Natural killer cell treated with Interleukin-12 subunit alpha and Interleukin-12 subunit beta and Interleukin-15 and Interleukin-18, amount 100 ng/mL, for 72 hours (primary cell): ENCODE results near the gene NFIB. TPM values are rescaled to one million over a fixed set of nuclear protein-coding genes. Genes with fewer than 3 reads are reported as not detected.

Experiments
- ATAC-seq, 2 donors: fragments of 150-1000 bp; cut with Tn5 transposase in 1 of 2; sonication (Bioruptor Pico), chemical (Tn5 transposase) in 1 of 2; 2 replicates each; pipeline ENCODE4 v1.10.0; 2021
- DNase-seq: peaks from one replicate; pipeline ENCODE4 v3.0.0; 2022; ENCODE audit warnings: low spot score
- H3K27ac Mint-ChIP-seq, 2 donors: 1 replicate in 1 of 2; 2 replicates in 1 of 2; pipeline ENCODE4 v1.8.0; 2022; ENCODE audit warnings: mixed read lengths in 2 of 2, mild to moderate bottlenecking in 1 of 2, moderate library complexity in 1 of 2
- H3K27me3 Mint-ChIP-seq, 2 donors: 1 replicate in 1 of 2; 2 replicates in 1 of 2; pipeline ENCODE4 v1.8.0; 2022; ENCODE audit warnings: mixed read lengths in 2 of 2
- H3K36me3 Mint-ChIP-seq: one replicate; pipeline ENCODE4 v1.8.0; 2022; ENCODE audit warnings: mixed read lengths
- H3K4me1 Mint-ChIP-seq, 2 donors: 1 replicate in 1 of 2; 2 replicates in 1 of 2; pipeline ENCODE4 v1.8.0; 2022; ENCODE audit warnings: low read depth in 2 of 2, mixed read lengths in 2 of 2, mild to moderate bottlenecking in 1 of 2
- H3K4me3 Mint-ChIP-seq: one replicate; pipeline ENCODE4 v1.8.0; 2022; ENCODE audit warnings: mixed read lengths
- H3K9me3 Mint-ChIP-seq: 2 replicates; pipeline ENCODE4 v1.8.0; 2022; ENCODE audit warnings: mixed read lengths
- total RNA-seq, 2 donors: library from RNA; stranded (reverse); gene quantifications; one replicate each; pipeline ENCODE4 v1.2.3, GENCODE V29; 2022

The NFIB gene
- total RNA-seq, 2 donors from 2014 or later, result not detected

DNA sequence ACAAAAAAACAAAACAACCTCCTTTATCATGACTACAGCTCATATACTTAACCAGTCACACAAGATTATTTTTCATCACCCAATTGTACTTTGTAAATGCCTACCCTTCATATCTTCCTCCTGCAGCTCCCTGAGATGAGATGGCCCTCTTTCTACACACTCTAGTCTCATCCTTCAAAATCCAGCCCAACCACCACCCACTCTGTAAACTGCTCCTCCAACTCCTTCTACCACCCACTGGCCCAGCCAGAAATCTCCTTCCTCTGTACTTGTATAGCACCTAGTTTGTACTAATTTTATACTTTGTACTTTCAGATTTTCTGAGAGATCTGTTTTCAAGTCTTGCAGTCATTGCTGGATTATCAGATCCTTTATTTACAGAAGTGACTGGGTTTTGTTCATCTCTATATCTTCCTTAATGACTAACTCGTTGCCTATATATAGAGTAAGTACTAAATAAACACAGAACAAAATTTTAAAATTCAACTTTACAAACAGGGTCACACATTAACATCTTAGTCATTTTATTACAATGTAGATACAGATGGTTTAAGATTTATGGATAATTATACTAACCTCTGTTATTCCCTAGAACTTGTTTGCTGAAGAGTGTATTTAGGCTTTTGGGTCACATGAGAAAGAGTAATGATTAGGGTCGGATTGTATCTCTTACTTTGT, 155.7 kb downstream of the NFIB start:
- ATAC-seq (no peak), DNase-seq (no peak)
- no peaks in the 10 kb centered on the region for H3K36me3 Mint-ChIP-seq
- H3K9me3 Mint-ChIP-seq, result no peaks in the 10 kb centered on the region
- H3K27ac Mint-ChIP-seq, result no peak overlapping the region
- H3K27me3 Mint-ChIP-seq, result no peaks in the 10 kb centered on the region
- H3K4me1 Mint-ChIP-seq, result no peaks in the 10 kb centered on the region
- H3K4me3 Mint-ChIP-seq, result no peak overlapping the region

DNA sequence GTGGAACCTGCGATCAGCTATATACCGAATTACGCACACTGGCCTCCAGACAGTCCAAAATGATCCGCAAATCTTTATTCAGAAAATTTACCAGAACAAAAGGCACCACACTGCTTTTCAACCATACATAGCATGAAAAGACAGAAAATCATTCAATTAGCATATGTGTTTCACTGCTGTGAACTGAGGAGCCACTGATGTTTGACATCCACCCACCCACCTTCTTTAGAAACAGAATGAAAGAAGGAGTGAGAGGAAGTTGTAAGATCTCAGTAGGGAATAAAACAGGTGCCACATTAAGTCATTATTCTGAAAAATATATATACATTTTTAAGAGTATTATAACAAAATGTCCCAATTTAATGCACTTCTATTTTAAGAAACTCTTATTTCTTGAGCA, 156.8 kb downstream of the NFIB start:
- Mint-ChIP-seq H3K4me3 (no peak overlapping the region), H3K36me3 (no peaks in the 10 kb centered on the region), H3K27ac (no peak overlapping the region), H3K4me1 (no peaks in the 10 kb centered on the region), H3K9me3 (no peaks in the 10 kb centered on the region), H3K27me3 (no peaks in the 10 kb centered on the region)
- ATAC-seq (no peak), DNase-seq (no peak)

DNA sequence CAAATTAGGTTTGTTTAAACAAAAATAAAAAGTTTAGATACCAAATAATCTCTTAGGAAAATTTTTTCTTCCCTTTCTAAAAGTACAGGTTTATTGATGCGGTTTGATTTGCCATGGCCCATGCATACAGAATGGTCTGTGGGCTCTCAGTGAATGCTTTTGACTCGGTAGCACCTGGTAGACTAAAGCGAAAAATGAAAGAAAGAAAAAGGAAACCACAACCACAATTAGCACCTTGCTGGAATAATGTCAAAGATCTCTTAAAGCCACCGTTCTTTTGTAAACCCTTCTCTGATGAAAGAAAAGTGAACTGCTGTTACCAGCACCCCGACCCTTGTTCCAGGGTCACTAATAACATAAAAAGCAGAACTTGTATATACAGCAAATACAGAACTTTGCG, 157.9 kb downstream of the NFIB start:
- H3K9me3 Mint-ChIP-seq, result no peaks in the 10 kb centered on the region
- H3K4me3 Mint-ChIP-seq, result no peak overlapping the region
- no peaks in the 10 kb centered on the region for H3K4me1 Mint-ChIP-seq
- H3K36me3 Mint-ChIP-seq, result no peaks in the 10 kb centered on the region
- DNase-seq, result no peak
- H3K27me3 Mint-ChIP-seq, result no peaks in the 10 kb centered on the region
- ATAC-seq, result no peak
- no peak overlapping the region for H3K27ac Mint-ChIP-seq

DNA sequence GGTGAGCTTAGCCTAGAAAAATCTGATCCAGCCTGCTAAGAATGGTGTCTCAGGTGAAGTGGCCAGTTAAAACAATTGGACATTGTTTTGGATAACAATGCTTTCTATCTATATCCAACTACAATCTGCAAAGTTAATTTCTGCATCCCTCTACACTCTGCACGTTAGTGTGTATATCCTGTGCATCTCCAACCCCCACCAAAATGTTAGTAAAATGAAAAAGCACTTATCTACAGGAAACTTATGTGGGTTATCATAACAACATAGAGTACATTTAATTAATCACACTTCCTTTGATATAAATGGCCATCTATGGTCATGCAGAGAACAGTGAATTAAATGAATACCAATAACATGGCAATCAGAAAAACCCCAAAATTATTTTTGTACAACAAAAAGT, 158.7 kb downstream of the NFIB start:
- H3K27me3 Mint-ChIP-seq, result no peaks in the 10 kb centered on the region
- H3K36me3 Mint-ChIP-seq, result no peaks in the 10 kb centered on the region
- DNase-seq (no peak), ATAC-seq (no peak)
- no peaks in the 10 kb centered on the region for H3K4me1 Mint-ChIP-seq
- no peak overlapping the region for H3K4me3 Mint-ChIP-seq
- H3K27ac Mint-ChIP-seq, result no peak overlapping the region
- no peaks in the 10 kb centered on the region for H3K9me3 Mint-ChIP-seq

DNA sequence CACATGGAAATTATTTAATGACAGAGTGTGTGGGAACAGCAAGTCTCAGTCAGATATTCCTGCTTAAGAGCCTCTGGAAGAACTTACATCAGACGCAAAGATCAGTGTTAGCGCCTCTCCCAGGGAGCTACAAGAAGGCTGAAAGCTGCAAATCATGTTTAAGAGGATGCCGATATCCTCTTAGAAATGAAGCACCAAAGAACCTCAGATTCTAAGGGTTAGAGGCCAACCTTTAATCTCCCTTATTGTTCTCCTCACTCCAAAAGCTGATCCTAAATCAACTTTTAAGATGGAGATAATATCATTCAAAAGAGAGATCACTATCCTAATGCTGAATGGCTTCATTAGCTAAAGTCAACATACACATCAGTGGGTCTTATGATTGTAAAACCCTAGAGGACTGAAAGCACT, 160.6 kb downstream of the NFIB start:
- no peaks in the 10 kb centered on the region for H3K4me1 Mint-ChIP-seq
- H3K27me3 Mint-ChIP-seq, result no peaks in the 10 kb centered on the region
- no peaks in the 10 kb centered on the region for H3K9me3 Mint-ChIP-seq
- H3K36me3 Mint-ChIP-seq, result no peaks in the 10 kb centered on the region
- DNase-seq (no peak), ATAC-seq (no peak)
- no peak overlapping the region for H3K4me3 Mint-ChIP-seq
- no peak overlapping the region for H3K27ac Mint-ChIP-seq

DNA sequence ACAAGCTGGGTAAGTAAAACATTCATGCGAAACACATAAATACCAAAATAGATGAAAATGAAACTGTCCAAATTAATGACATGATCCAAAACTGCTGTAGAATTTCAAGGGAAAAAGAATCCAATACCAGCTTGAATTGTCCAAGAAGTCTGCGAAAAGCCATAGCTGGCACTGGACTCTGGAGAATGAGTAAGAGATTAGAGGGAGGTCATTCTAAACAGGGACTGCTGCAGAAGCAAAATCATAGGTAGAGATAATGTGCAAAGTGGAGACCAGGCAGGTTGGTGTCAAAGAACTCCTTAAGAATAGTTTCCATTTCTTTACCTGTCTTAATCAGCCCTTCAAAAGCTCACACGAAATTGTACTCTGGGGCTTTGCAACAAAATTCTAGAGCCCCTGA, 162.5 kb downstream of the NFIB start:
- Mint-ChIP-seq H3K27ac (no peak overlapping the region), H3K27me3 (no peaks in the 10 kb centered on the region), H3K4me3 (no peak overlapping the region), H3K9me3 (no peaks in the 10 kb centered on the region), H3K36me3 (no peaks in the 10 kb centered on the region), H3K4me1 (no peaks in the 10 kb centered on the region)
- DNase-seq, result no peak
- ATAC-seq, result no peak

DNA sequence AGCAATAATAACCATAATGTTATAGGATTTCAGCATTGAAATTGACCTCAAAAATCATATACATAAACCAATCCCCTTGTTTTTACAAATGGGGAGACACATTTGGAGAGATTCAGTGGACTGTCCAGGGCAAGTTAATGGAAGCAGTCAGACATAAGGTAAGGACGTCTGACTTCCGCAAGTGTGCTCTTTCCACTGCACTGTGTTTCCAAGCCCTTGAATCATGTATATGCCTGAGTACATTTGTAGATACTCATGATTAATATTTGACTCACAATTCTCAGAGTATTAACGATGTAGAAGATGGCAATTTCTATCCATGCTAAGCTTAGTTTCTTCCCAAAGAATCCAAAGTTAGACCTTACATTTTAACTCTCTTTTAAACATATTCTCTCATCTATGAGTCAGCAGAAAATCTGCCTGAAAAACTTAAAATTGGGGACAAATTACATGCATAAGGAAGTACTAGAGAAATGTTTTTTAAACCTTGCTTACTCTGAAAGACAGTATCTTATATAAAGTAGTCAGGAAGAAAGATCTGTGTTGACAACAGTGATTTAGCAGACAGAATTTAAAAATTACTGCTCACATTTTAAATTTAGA, 165.3 kb downstream of the NFIB start:
- DNase-seq (no peak), ATAC-seq (no peak)
- Mint-ChIP-seq H3K27ac (no peak overlapping the region), H3K27me3 (no peaks in the 10 kb centered on the region), H3K36me3 (no peaks in the 10 kb centered on the region), H3K4me3 (no peak overlapping the region), H3K4me1 (no peaks in the 10 kb centered on the region), H3K9me3 (no peaks in the 10 kb centered on the region)

DNA sequence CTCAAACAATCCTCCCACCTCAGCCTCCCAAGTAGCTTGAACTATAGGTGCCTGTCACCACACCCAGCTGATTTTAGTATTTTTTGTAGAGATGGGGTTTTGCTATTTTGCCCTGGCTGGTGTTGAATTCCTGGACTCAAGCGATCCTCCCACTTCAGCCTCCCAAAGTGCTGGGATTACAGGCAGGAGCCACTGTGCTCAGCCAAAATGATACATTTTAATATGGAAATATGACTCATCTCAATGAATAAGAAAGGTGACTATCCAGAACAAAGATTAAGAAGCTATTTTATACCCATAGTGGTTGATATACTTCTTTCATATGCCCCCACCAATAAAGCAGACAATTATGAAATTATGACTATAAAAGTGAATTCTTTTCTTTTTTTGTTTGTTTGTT, 166.2 kb downstream of the NFIB start:
- Mint-ChIP-seq H3K9me3 (no peaks in the 10 kb centered on the region), H3K4me3 (no peak overlapping the region), H3K27me3 (no peaks in the 10 kb centered on the region), H3K36me3 (no peaks in the 10 kb centered on the region), H3K4me1 (no peaks in the 10 kb centered on the region), H3K27ac (no peak overlapping the region)
- no peak for ATAC-seq
- DNase-seq, result no peak

DNA sequence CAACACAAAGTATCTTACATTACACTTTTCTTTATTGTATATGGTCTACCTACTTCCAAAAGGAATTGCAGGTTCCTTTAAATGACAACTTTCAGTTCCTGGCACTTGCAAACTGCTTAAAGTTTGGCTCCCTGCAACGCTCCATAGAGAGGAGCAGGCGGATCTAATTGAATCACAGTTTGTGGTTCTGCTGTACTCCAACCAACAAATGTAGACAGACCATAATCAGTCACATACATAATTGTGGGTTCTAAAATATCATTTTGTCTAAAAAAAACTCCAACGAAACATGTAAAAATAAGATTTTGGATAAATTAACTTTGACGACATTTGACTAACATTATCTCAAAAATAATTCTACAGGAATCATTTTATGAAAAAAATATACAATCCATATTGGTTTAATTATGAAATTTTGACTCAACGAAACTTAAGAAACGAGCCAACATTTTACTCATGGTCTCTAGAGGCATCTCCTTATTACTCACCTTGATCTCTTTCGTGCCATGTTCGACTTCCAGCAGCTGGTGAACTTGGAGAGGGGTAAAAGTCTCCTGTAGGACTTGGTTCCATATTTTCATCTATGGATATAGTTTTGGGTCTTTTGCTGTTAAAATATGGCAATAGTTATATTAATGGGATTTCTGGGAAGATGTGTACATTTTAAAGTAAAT, 167.6 kb downstream of the NFIB start:
- Mint-ChIP-seq H3K4me1 (no peaks in the 10 kb centered on the region), H3K9me3 (no peaks in the 10 kb centered on the region), H3K27ac (no peak overlapping the region), H3K36me3 (no peaks in the 10 kb centered on the region), H3K4me3 (no peak overlapping the region), H3K27me3 (no peaks in the 10 kb centered on the region)
- DNase-seq (no peak), ATAC-seq (no peak)

DNA sequence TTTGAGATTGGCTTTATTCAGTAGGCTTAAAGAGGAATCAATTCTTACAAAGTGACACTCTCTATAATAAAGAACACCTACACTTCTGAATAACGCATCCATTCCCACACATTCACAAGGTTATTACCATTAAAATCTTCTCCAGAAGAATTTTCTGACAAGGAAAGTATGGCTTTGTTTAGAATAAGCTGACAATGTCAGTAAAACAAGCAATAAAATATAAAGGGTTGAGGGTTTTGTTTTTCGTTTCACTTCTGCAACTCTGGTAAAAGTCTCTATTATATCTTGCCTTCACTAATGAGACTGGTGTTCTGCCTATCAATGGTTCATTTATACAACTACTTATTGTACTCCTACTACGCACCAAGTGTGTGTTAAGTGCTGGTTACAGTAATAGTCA, 169.7 kb downstream of the NFIB start:
- Mint-ChIP-seq H3K4me3 (no peak overlapping the region), H3K27me3 (no peaks in the 10 kb centered on the region), H3K36me3 (no peaks in the 10 kb centered on the region), H3K4me1 (no peaks in the 10 kb centered on the region), H3K27ac (no peak overlapping the region), H3K9me3 (no peaks in the 10 kb centered on the region)
- DNase-seq (no peak), ATAC-seq (no peak)

DNA sequence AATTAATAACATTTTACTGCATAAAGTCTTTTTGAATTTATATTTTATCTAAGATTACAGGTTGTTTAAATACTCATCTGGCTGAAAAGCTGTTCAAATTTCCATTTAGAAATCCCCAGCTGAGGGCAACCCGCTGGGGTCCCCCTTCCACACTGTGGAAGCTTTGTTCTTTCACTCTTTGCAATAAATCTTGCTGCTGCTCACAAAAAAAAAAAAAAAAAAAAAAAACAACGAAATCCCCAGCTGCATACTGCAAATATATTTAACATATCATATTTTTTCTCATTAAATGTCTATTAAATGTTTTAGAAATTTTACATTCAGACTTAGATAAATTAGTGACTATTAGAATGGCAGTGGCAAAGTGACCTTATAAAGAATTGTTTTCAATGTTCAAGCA, 172.2 kb downstream of the NFIB start:
- Mint-ChIP-seq H3K27ac (no peak overlapping the region), H3K36me3 (no peaks in the 10 kb centered on the region), H3K27me3 (no peaks in the 10 kb centered on the region), H3K9me3 (no peaks in the 10 kb centered on the region), H3K4me3 (no peak overlapping the region), H3K4me1 (no peaks in the 10 kb centered on the region)
- ATAC-seq, result no peak
- DNase-seq, result no peak

DNA sequence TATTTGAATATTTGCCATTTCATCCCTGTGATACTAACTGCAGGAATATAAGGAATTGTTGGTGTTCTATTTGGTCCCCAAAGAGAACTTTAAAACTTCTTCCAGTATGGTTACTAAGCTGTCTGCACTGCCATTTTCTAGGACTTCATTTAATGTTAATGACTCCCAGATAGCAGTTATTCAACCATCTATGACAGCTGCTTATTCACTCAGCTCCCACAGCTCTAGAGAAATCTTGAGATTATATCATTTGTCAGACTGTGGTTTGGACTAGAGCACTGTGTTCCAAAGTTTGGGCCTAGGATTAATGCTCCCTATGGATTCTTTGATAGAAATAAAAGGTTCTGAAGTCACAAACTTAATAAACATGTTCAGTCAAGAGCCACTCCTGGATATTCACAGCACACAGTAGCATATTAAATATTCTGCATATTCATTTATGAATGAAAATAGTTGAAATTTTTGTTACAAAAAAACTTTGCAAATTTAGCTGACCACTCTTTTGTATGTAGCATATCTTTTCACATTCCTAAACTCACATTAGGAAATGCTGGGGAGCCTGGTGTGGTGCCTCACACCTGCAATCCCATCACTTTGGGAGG, 173.7 kb downstream of the NFIB start:
- H3K4me3 Mint-ChIP-seq, result no peak overlapping the region
- H3K9me3 Mint-ChIP-seq, result peaks cover 5% of the 10 kb centered on the region
- H3K27ac Mint-ChIP-seq, result no peak overlapping the region
- H3K4me1 Mint-ChIP-seq, result no peaks in the 10 kb centered on the region
- H3K27me3 Mint-ChIP-seq, result no peaks in the 10 kb centered on the region
- H3K36me3 Mint-ChIP-seq, result no peaks in the 10 kb centered on the region
- ATAC-seq (no peak), DNase-seq (no peak)

DNA sequence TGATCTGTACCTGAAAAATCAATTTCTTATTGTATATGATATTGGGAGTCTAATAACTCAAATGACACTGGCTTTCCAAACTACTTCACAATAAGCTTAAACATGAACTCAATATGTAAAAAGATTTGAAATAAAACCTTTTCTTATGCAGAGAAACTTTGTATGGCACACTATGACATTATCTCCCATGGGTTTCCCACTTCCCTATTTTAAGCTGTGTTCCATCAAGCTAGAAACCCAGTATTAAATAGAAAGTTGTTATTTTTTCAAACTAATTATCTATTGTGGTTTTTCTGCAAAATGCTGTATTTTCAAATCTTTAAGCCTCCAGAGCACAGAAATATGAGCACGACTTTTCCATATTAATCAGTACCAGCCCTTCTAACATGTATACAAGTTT, 174.7 kb downstream of the NFIB start:
- H3K27ac Mint-ChIP-seq, result no peak overlapping the region
- H3K4me1 Mint-ChIP-seq, result no peaks in the 10 kb centered on the region
- ATAC-seq (no peak), DNase-seq (no peak)
- no peaks in the 10 kb centered on the region for H3K27me3 Mint-ChIP-seq
- H3K36me3 Mint-ChIP-seq, result no peaks in the 10 kb centered on the region
- H3K9me3 Mint-ChIP-seq, result peaks cover 5% of the 10 kb centered on the region
- no peak overlapping the region for H3K4me3 Mint-ChIP-seq

DNA sequence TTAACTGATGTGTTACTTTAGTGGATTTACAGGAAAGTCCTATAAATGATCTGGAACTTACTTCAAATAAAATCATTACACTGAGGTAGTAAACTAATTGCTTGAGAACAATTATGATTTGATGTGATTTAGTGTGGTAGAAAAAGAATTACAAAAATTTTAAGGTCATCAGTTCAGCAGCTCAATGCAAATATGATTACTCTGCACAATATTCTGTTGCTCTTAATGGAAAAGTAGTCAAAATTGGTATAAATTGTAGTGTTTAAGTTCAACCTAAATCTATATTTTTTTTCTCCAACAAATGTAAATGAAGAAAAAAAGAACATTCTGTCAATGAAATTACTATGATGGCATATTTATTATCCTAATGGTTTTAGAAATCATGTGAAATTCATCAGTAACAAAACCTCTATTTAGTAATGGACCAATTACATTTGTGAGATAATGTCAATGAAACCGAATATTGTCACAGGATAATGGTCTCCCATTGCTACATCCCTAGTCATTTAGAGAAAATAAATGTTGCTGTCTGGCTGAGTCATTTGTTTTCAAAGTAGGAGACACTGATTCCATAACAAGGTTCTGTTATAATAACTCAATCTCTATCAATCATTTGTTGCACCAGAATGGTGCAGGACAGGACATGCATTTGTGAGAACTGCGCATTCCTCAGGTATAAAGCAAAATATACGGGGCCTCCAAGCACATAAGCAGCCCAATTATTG, 177.1 kb downstream of the NFIB start:
- DNase-seq, result no peak
- ATAC-seq, result no peak
- H3K9me3 Mint-ChIP-seq, result peaks cover 5% of the 10 kb centered on the region
- no peaks in the 10 kb centered on the region for H3K27me3 Mint-ChIP-seq
- H3K27ac Mint-ChIP-seq, result no peak overlapping the region
- H3K36me3 Mint-ChIP-seq, result no peaks in the 10 kb centered on the region
- no peaks in the 10 kb centered on the region for H3K4me1 Mint-ChIP-seq
- no peak overlapping the region for H3K4me3 Mint-ChIP-seq
